ENCODE results near the gene CEBPG. TPM values are rescaled to one million over a fixed set of nuclear protein-coding genes. Genes with fewer than 3 reads are reported as not detected.
A peak's percentile ranks its signal among the peaks of the same experiment; 100 is the strongest.

CEBPG gene
- total RNA-seq, 1 donor from 2014 or later: 39.7 TPM

GRCh38 chr19:33405553-33406461 is 32.3 kb downstream of the CEBPG start:
- Mint-ChIP-seq H3K36me3 (ENCODE audit: unreplicated experiment) (peaks cover 2% of the 10 kb centered on the region), H3K4me1 (ENCODE audit: unreplicated experiment) (peaks cover 5% of the 10 kb centered on the region), H3K9me3 (ENCODE audit: unreplicated experiment) (no peaks in the 10 kb centered on the region), H3K27ac (ENCODE audit: unreplicated experiment) (no peak overlapping the region), H3K4me3 (ENCODE audit: unreplicated experiment) (no peak overlapping the region), H3K27me3 (ENCODE audit: unreplicated experiment) (no peaks in the 10 kb centered on the region)
- DNase-seq (ENCODE audit: extremely low spot score, unreplicated experiment): no peak
- TF ChIP-seq, protein P1, sequence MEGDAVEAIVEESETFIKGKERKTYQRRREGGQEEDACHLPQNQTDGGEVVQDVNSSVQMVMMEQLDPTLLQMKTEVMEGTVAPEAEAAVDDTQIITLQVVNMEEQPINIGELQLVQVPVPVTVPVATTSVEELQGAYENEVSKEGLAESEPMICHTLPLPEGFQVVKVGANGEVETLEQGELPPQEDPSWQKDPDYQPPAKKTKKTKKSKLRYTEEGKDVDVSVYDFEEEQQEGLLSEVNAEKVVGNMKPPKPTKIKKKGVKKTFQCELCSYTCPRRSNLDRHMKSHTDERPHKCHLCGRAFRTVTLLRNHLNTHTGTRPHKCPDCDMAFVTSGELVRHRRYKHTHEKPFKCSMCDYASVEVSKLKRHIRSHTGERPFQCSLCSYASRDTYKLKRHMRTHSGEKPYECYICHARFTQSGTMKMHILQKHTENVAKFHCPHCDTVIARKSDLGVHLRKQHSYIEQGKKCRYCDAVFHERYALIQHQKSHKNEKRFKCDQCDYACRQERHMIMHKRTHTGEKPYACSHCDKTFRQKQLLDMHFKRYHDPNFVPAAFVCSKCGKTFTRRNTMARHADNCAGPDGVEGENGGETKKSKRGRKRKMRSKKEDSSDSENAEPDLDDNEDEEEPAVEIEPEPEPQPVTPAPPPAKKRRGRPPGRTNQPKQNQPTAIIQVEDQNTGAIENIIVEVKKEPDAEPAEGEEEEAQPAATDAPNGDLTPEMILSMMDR (IDR thresholded peaks at IDR 0.05): no peak

DNA sequence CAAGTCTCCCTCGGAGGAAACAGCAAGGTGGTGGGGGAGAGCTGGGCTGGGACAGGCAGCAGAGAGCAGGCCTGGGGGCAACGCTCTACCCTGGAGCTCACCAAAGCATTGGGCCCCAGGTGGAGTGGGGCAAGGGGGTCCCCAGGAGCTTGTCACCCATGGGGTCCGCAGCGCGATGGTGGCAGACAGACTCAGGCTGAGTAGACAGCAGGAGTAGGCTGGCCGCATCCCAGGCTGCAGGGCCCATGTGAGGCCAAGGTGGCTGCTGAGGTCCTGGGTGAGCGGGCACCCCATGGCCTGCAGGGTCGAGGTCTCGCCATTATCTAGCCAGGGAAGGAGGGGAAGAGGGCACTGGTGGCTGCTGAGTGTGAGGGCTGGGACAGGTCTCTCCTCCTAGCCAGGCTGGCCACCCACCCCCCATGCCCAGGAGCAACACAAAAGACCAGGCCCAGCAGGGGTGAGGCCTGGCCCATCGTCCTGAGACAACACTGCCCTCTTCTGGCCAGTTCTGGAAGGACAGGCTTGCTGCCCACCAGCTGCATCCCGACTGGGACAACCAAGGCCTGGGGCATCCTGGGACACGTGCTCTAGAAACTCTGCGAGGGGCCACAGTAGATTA is 33.1 kb downstream of the CEBPG start:
- TF ChIP-seq, protein P1 (IDR thresholded peaks at IDR 0.05): peak; percentile 93
- Mint-ChIP-seq H3K4me3 (ENCODE audit: unreplicated experiment) (no peak overlapping the region), H3K9me3 (ENCODE audit: unreplicated experiment) (no peaks in the 10 kb centered on the region), H3K27ac (ENCODE audit: unreplicated experiment) (no peak overlapping the region), H3K4me1 (ENCODE audit: unreplicated experiment) (peaks cover 9% of the 10 kb centered on the region), H3K27me3 (ENCODE audit: unreplicated experiment) (no peaks in the 10 kb centered on the region), H3K36me3 (ENCODE audit: unreplicated experiment) (peaks cover 4% of the 10 kb centered on the region)
- peak; percentile 91 for DNase-seq (ENCODE audit: extremely low spot score, unreplicated experiment)

DNA sequence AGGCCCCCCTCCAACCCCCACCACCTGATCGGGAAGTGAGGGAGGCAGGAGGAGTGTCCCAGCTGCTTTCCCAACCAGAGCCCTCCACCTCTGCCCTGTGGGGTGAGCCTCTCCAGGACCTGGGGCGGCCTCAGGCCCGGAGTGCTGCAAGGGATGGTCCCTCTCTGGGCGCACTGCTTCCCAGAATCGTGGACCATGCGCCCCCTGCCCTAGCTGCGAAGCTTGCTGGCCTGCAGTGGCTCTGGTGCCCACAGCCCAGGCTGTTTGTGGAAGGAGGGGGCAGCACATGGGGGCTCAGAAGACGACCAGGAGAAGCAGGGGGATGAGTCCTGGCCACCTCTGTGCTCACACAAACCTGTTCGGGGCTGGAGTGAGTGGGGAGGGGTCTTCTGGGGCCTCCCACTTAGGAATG is 33.6 kb downstream of the CEBPG start:
- Mint-ChIP-seq H3K27me3 (ENCODE audit: unreplicated experiment) (no peaks in the 10 kb centered on the region), H3K27ac (ENCODE audit: unreplicated experiment) (no peak overlapping the region), H3K9me3 (ENCODE audit: unreplicated experiment) (no peaks in the 10 kb centered on the region), H3K4me3 (ENCODE audit: unreplicated experiment) (no peak overlapping the region), H3K36me3 (ENCODE audit: unreplicated experiment) (peaks cover 4% of the 10 kb centered on the region), H3K4me1 (ENCODE audit: unreplicated experiment) (peaks cover 9% of the 10 kb centered on the region)
- TF ChIP-seq, protein P1 (IDR thresholded peaks at IDR 0.05): no peak
- DNase-seq (ENCODE audit: extremely low spot score, unreplicated experiment): no peak

- H3K9me3 Mint-ChIP-seq (ENCODE audit: unreplicated experiment): no peaks in the 10 kb centered on the region
- TF ChIP-seq, protein P1 (IDR thresholded peaks at IDR 0.05): no peak
- H3K36me3 Mint-ChIP-seq (ENCODE audit: unreplicated experiment): peaks cover 4% of the 10 kb centered on the region
- peaks cover 9% of the 10 kb centered on the region for H3K4me1 Mint-ChIP-seq (ENCODE audit: unreplicated experiment)
- H3K27ac Mint-ChIP-seq (ENCODE audit: unreplicated experiment): no peak overlapping the region
- no peak overlapping the region for H3K4me3 Mint-ChIP-seq (ENCODE audit: unreplicated experiment)
- DNase-seq (ENCODE audit: extremely low spot score, unreplicated experiment): no peak
- no peaks in the 10 kb centered on the region for H3K27me3 Mint-ChIP-seq (ENCODE audit: unreplicated experiment)
Observed at GRCh38 chr19:33407716-33408115, 34.2 kb downstream of the CEBPG start.

- H3K9me3 Mint-ChIP-seq (ENCODE audit: unreplicated experiment): no peaks in the 10 kb centered on the region
- no peak for DNase-seq (ENCODE audit: extremely low spot score, unreplicated experiment)
- peaks cover 4% of the 10 kb centered on the region for H3K36me3 Mint-ChIP-seq (ENCODE audit: unreplicated experiment)
- H3K27me3 Mint-ChIP-seq (ENCODE audit: unreplicated experiment): no peaks in the 10 kb centered on the region
- TF ChIP-seq, protein P1 (IDR thresholded peaks at IDR 0.05): no peak
- peaks cover 9% of the 10 kb centered on the region for H3K4me1 Mint-ChIP-seq (ENCODE audit: unreplicated experiment)
- H3K4me3 Mint-ChIP-seq (ENCODE audit: unreplicated experiment): no peak overlapping the region
- H3K27ac Mint-ChIP-seq (ENCODE audit: unreplicated experiment): no peak overlapping the region
Observed at GRCh38 chr19:33408116-33408515, 34.6 kb downstream of the CEBPG start.
